Non-pigmented ciliary epithelial cell (primary cell): Measurements from ENCODE around the gene ADAMTS14.

Source experiments
- DNase-seq: peaks from one replicate; pipeline ENCODE4 v3.0.0-alpha.2; 2010; ENCODE audit warnings: low read depth

The ADAMTS14 gene

GRCh38 chr10:70692043-70692603, 19.8 kb downstream of the ADAMTS14 start:
- DNase-seq: no peak

DNA sequence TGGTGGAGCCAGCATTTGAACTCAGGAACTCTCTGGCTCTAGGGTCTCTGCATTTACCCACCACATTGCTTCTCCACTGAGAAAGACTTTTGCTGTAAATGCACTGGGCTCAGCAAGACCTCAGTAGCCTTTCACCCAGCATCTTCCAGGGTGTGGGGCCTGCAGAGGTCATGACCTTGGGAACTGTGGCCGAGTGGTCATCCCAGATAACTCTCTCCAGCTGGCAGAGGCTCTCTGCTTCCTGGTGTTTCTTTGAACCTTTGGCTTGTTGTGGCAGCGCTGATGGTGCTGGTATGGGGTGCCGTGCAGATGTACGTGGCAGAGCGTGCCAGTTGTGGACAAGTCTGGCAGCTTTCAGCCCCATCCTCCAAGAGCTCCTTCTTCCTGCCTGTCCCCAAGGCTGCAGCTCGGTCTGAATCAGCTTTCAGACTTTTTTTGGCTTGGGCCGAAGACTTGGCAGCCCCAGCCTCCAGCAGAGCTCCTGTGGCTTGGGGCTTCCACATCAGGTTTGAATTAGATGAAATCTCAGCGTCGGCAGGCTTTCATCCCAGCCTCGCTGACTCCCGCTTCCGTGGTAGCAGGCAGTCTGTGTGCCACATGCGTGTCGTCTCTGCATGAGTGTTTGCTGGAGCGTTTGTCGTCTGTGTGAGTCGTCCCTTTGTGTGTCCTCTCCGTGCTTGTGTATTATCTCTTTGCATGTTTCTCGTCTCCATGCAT, 21.5 kb downstream of the ADAMTS14 start:
- DNase-seq: peak; percentile 24

DNA sequence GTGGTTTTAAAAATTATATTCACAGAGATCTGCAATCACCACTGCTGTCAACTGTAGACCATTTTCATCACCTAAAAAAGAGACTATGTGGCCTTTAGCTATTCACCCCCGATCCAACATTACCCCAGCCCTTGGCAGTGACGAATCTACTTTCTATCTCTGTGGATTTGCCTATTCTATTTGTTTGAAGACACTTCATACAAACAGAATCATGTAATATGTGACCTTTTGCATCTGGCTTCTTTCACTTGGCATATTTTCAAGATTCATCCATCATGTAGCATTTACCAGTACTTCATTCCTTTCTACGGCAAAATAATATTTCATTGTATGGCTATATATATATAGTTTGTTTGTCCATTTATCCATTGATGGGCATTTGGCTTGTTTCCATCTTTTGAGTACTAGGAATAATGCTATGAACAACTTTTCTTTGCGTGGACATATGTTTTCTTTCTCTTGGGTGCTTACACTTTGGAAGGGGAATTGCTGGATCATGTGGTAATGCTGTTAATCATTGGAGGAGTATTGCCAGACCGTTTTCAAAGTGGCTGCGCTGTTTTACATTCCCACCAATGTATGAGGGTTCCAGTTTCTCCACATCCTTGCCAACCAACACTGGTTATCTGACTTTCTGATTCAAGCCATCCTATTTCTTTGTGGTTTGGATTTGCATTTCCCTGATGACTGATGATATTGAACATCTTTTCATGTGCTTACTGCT, 22.3 kb downstream of the ADAMTS14 start:
- DNase-seq: peak; percentile 24

- DNase-seq: no peak
Observed at GRCh38 chr10:70695241-70696030, 23.1 kb downstream of the ADAMTS14 start.

- no peak for DNase-seq
Observed at GRCh38 chr10:70698211-70698610, 25.9 kb downstream of the ADAMTS14 start.

- DNase-seq: no peak
Observed at GRCh38 chr10:70699063-70699658, 26.9 kb downstream of the ADAMTS14 start.

DNA sequence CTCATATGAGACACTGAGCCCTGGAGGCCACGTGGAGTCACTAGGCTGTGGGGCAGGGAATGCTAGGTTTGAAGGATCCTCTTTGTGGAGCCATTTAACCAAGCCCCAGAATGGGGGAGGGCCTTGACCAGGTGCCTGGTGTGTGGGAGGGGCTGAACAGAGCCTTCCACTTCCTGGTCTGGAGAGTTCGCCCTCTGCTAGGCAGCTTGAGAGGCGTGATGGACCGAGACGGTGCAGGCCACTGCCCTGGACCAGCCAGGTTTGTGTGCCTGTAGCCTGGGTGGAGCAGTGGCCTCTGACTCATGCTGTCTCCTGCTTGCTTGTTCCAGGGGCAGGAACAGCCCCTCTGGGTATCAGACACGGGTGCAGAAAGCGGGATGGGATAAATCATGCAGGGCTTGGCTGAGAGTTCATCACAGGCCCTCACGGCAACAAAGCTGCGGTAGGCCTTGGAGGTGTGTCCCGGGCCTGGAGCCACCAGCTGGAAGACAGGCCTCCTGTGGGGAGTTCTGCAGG, 27.4 kb downstream of the ADAMTS14 start:
- DNase-seq: no peak

DNA sequence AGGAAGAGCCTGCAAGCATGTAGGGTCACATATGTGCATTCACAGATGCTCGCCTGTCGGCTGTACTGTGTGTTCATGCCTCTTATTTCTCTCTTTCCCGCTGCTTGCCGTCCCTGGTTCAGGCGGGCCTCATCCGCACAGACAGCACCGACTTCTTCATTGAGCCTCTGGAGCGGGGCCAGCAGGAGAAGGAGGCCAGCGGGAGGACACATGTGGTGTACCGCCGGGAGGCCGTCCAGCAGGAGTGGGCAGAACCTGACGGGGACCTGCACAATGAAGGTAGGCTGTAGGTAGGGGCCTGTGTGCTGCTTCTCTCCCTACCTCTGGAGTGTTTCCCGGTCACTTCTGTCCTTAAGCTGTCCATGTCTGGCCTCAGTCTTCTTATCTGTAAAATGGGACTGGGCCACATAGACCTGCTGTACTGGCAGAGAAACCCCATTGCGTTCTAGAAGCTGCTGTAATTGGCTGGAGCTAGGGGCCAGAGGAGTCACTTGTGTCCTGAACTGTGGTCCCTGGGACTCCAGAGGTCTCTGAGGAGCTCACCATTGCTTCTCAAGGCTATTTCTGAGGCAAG, 30.0 kb downstream of the ADAMTS14 start:
- DNase-seq: no peak

GRCh38 chr10:70704211-70704610, 31.9 kb downstream of the ADAMTS14 start:
- no peak for DNase-seq

DNA sequence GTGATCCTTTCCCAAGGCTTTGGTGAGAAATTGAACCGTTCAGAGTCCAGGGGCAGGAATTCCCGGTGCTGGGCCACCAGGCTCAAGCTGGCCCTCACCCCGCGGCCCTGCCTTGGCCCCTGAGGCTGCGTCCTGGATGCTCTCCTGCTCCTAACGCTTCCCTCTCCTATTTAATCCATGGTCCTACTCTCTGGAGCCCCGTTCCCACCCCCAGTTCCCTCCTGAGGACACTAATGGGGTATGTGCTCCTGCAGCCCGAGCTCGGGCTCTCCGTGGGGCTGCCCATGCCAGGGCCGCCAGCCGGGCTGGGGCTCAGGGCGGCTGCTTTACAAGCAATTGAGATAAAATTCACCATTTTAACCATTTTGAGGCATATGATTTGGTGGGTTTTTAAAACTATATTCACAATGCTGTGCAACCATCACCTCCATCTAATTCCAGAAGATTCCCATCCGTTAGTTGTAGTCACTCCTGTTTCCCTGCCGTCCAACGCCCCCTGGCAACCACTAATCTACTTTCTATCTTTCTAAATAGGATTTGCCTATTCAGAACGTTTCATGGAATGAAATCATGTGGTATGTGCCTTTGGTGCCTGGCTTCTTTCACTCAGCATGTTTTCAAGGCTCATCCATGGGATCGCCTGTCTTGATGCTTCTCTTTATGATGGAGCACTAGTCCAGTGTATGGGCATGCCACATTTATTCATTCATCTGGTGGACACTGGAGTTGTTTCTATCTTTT, 33.0 kb downstream of the ADAMTS14 start:
- no peak for DNase-seq

GRCh38 chr10:70711177-70711576, 38.9 kb downstream of the ADAMTS14 start:
- no peak for DNase-seq

DNA sequence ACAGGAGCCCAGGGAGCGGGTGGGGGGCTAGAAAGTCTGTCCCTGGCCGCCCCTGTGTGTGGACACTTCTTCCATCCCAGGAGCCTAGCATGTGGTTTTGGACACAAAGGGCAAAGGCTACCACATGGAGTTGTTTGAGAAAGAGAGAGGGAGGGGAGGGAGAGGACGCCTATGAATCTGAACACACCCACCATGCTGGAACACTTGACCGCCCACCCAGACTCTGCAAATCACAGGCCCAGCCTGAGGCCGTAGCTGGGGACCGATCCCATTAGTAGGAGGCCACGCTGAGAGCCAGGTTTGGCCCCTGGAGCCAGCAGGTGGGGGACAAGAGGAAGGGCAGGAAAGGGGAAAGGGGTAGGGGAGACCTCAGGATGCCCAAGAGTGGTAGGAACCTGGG, 39.6 kb downstream of the ADAMTS14 start:
- no peak for DNase-seq

GRCh38 chr10:70714245-70714644, 41.9 kb downstream of the ADAMTS14 start:
- DNase-seq: no peak

DNA sequence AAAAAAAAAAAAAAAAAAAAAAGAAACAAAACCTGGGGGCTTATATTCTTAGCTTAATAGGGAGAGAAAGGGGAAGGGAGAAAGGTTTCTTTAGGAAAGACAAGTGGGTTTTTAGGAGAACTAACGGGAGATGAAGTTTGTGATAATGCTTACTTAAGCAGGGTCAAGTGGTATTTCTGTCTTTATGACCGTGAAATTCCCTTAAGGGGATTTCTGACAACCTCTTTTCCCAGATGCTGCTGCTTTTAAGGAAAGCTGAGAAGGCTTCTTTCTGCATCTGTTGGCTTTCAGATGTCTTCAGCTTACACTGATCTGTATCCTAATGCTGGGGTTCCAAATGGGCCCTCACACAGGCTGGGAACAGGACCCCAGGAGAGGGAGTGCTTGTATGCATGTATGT, 42.6 kb downstream of the ADAMTS14 start:
- DNase-seq: no peak

DNA sequence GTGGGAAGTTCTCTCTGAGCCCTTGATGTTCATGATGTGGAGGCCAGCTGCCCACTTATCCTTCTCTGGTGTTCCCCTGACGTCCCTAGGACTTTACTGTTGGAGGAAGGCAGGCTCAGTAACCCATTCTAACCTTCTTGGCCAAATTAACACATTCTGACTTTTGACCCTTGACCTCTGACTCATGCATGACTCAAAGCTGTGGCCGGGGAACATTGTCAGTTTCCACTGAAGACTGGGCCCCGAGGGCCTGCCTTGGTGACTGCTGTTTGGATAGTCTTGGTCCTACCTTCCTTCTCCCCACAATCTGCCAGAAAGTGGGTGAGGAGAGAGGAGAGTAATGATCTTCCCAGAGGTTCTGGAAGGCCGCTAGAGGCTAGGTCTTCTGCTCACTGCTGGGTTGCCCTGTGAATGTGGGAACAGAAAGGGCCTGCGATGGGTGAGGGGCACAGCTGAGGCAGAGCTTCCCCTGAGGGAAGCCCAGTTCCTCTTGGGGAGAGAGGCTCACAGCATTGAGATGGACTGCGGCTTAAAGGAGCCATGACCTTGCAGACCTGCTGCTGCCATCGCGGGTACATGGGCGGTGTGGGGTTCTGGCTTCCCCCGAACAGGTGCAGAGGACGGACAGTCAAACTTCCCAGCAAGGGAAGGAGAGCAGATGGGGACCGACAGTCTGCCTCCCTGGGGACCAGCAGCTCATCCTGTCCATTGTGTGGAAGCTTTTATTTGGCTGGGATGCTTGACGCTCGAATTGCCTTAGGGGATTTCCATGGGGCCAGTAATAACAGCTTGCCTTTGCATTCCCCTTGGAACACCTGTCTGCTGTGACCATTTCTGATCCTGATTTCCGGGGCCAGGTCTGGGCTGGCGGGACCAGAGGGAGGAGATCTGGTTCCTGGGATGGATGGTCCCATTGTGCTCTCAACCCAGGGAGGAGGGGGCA, 43.8 kb downstream of the ADAMTS14 start:
- no peak for DNase-seq

GRCh38 chr10:70722820-70723424, 50.6 kb downstream of the ADAMTS14 start:
- DNase-seq: peak; percentile 20

- no peak for DNase-seq
Observed at GRCh38 chr10:70723771-70724170, 51.5 kb downstream of the ADAMTS14 start.

GRCh38 chr10:70726909-70727495, 54.7 kb downstream of the ADAMTS14 start:
- DNase-seq: no peak

DNA sequence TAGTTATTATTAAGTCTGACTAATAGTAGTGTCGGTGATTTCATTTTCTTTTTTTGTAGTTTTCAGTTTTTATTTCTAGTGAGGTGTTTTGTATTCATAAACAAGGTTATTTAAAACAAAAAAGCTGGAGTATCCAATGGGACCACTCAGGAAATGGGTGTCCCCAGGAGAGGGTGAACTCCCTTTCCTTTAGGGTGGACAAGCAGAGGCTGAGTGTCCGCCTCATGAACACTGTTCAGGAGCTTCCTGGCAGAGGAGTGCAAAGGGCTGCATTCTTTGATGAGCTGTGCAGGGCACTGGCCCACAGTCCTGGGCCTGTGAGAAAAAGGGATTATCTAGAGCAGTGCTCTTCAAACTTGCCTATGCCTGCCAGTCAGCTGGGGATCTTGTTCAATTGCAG, 56.0 kb downstream of the ADAMTS14 start:
- no peak for DNase-seq
